ENCODE data around the gene TMEM61.
"Not testable (repeated sequence)": the region's sequence is repeated elsewhere in the genome, so short reads cannot be mapped to it uniquely, and the experiment has no call there.

The TMEM61 gene

GRCh38 chr1:55021942-55022546 lies 41.6 kb downstream of the TMEM61 start:
- ChIA-PET CTCF (interaction anchor here (0.8 to 5.6 kb wide), 34 partner anchors 9 to 314 kb away, joined by 3 to 123 read pairs (median 4); partner anchors contain the start of genes BSND and PCSK9), POLR2A (interaction anchor here (0.6 kb wide), 1 partner anchor 48 kb away, joined by 8 read pairs; no protein-coding TSS in a partner anchor)
- TF ChIP-seq, protein P1, sequence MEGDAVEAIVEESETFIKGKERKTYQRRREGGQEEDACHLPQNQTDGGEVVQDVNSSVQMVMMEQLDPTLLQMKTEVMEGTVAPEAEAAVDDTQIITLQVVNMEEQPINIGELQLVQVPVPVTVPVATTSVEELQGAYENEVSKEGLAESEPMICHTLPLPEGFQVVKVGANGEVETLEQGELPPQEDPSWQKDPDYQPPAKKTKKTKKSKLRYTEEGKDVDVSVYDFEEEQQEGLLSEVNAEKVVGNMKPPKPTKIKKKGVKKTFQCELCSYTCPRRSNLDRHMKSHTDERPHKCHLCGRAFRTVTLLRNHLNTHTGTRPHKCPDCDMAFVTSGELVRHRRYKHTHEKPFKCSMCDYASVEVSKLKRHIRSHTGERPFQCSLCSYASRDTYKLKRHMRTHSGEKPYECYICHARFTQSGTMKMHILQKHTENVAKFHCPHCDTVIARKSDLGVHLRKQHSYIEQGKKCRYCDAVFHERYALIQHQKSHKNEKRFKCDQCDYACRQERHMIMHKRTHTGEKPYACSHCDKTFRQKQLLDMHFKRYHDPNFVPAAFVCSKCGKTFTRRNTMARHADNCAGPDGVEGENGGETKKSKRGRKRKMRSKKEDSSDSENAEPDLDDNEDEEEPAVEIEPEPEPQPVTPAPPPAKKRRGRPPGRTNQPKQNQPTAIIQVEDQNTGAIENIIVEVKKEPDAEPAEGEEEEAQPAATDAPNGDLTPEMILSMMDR (IDR thresholded peaks at IDR 0.05; ENCODE audit: control extremely low read depth, extremely low read depth, low read depth, missing control alignments): peak; percentile 91
- DNase-seq (ENCODE audit: extremely low spot score): peak; percentile 85

GRCh38 chr1:55024163-55024562 lies 43.7 kb downstream of the TMEM61 start:
- DNase-seq (ENCODE audit: extremely low spot score); POLR2A ChIA-PET; CTCF ChIA-PET: not testable (repeated sequence)

DNA sequence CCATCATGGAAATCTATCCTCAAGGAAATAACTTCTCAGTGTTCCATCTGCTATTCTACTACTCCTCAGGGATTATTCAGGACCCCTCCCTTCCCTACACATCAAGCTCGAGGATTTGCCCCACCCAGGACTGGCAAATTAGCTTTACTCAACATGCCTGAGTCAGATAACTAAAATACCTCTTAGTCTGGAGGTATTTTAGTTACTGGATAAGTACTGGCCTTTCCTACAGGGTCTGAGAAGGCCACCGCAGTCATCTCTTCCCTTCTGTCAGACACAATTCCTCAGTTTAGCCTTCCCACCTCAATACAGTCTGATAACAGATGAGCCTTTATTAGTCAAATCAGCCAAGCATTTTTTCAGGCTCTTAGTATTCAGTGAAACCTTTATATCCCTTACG lies 46.3 kb downstream of the TMEM61 start:
- DNase-seq (ENCODE audit: extremely low spot score); POLR2A ChIA-PET: not testable (repeated sequence)
- CTCF ChIA-PET: interaction anchor here (2.0 kb wide), 1 partner anchor 81 kb away, joined by 5 read pairs; no protein-coding TSS in a partner anchor

- DNase-seq (ENCODE audit: extremely low spot score); POLR2A ChIA-PET: not testable (repeated sequence)
- CTCF ChIA-PET: interaction anchor here (5.0 kb wide), 1 partner anchor 9 kb away, joined by 29 read pairs; no protein-coding TSS in a partner anchor
Measured at GRCh38 chr1:55031098-55031497, 50.7 kb downstream of the TMEM61 start.

DNA sequence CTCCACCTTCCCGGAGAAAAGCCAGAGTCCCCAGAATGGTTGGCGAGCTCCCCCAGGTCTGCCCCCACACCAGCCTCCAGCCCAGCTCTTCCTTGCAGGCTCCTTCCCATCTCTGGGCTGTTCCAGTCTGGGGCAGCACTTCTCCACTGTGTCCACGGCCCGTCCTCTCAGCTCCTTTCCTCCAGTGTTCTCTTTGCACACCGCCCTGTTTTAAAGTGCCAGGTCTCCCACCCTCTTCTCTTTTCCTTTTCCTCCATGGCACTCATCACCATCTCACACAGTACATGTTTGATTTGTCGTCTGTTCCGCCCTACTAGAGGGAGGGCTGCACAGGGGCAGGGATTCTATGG lies 52.8 kb downstream of the TMEM61 start:
- CTCF ChIA-PET: interaction anchor here (5.0 kb wide), 1 partner anchor 11 kb away, joined by 29 read pairs; no protein-coding TSS in a partner anchor
- no peak for DNase-seq (ENCODE audit: extremely low spot score)
- POLR2A ChIA-PET: no interaction called here
- TF ChIP-seq, protein P1 (IDR thresholded peaks at IDR 0.05; ENCODE audit: control extremely low read depth, extremely low read depth, low read depth, missing control alignments): no peak

GRCh38 chr1:55034476-55035133 lies 54.2 kb downstream of the TMEM61 start:
- TF ChIP-seq, protein P1 (IDR thresholded peaks at IDR 0.05; ENCODE audit: control extremely low read depth, extremely low read depth, low read depth, missing control alignments): no peak
- POLR2A ChIA-PET: no interaction called here
- CTCF ChIA-PET: interaction anchor here (1.4 to 5.0 kb wide), 2 partner anchors 13 to 90 kb away, joined by 6 to 29 read pairs; no protein-coding TSS in a partner anchor
- DNase-seq (ENCODE audit: extremely low spot score): no peak

DNA sequence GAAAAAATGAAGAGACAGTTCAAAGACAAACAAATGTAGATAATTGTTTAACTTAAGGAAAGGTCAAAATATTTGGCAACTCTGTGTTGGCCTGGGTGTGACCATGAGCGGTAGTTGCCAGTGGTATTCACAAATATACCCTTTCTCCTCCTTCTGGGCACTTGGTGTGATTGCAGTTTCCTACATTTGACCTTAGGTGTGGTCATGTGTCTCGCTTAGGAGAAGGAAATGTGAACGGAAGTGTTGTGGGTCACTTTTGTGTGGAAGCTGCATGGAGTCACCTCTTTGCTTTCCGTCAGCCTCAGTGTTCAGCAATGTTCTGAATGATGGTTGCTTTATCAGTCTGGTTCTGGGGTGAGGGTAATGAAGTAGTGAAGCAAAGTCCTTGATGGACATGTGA lies 55.5 kb downstream of the TMEM61 start:
- POLR2A ChIA-PET: no interaction called here
- TF ChIP-seq, protein P1 (IDR thresholded peaks at IDR 0.05; ENCODE audit: control extremely low read depth, extremely low read depth, low read depth, missing control alignments): no peak
- CTCF ChIA-PET: interaction anchor here (0.8 to 5.0 kb wide), 3 partner anchors 9 to 91 kb away, joined by 3 to 29 read pairs (median 6); no protein-coding TSS in a partner anchor
- no peak for DNase-seq (ENCODE audit: extremely low spot score)

- TF ChIP-seq, protein P1 (IDR thresholded peaks at IDR 0.05; ENCODE audit: control extremely low read depth, extremely low read depth, low read depth, missing control alignments): no peak
- no peak for DNase-seq (ENCODE audit: extremely low spot score)
- POLR2A ChIA-PET: no interaction called here
- CTCF ChIA-PET: no interaction called here
Measured at GRCh38 chr1:55037733-55038551, 57.5 kb downstream of the TMEM61 start.
